Endothelial cell of umbilical vein (primary cell): ENCODE data around the gene TMEM213. TPM values are rescaled to one million over a fixed set of nuclear protein-coding genes. Genes with fewer than 3 reads are reported as not detected.

Experiments used
- BruUV-seq: library from RNA; stranded (reverse); fragments of 400-500 nt; replicated peaks from 2 replicates; lab custom pipeline; 2021; lab: Mats Ljungman, UMichigan
- CTCF ChIA-PET: fragments of 300-600, 350-600 bp; sonication (Branson Sonifier 250); formaldehyde crosslinking; loops from one replicate; lab custom pipeline; 2021; ENCODE audit warnings: antibody characterized with exemption, inconsistent platforms; lab: Charles Lee
- POLR2A ChIA-PET: fragments of 300-600, 350-600 bp; sonication (Branson Sonifier 250); formaldehyde crosslinking; loops from one replicate; lab custom pipeline; 2021; ENCODE audit warnings: antibody characterized with exemption, inconsistent platforms; lab: Charles Lee
- DNase-seq: peaks from one replicate; pipeline ENCODE4 v3.0.0-alpha.2; 2011; ENCODE audit warnings: low read depth, low spot score
- FAIRE-seq: peaks from 2 replicates; lab custom pipeline; 2011; peaks lifted over from hg19 to GRCh38; lab: Jason Lieb, UNC
- H2AFZ ChIP-seq: 2 replicates; pipeline ENCODE4 v1.6.0; 2012; ENCODE audit warnings: low read depth, low read length, control low read depth, inconsistent platforms
- H3K27ac ChIP-seq: 2 replicates; pipeline ENCODE4 v1.5.1; 2011; ENCODE audit warnings: low read depth, mild to moderate bottlenecking, control low read depth, low read length, moderate library complexity; ENCODE audit not compliant: insufficient read depth
- H3K27me3 ChIP-seq, 2 experiments: 2 replicates each; pipeline versions ENCODE4 v1.6.0 to v1.6.1; 2011; ENCODE audit warnings: low read length in 2 of 2, mixed read lengths in 1 of 2; ENCODE audit not compliant: control insufficient read depth in 2 of 2, insufficient read depth in 2 of 2
- H3K36me3 ChIP-seq, 2 experiments: 2 replicates in 1 of 2; 3 replicates in 1 of 2; pipeline ENCODE4 v1.5.1; 2011; ENCODE audit warnings: low read length in 2 of 2, mild to moderate bottlenecking in 1 of 2, moderate library complexity in 1 of 2; ENCODE audit not compliant: control insufficient read depth in 2 of 2, insufficient read depth in 2 of 2; ENCODE audit errors: extremely low read depth in 1 of 2
- H3K4me1 ChIP-seq: 3 replicates; pipeline ENCODE4 v1.5.1; 2011; ENCODE audit warnings: mild to moderate bottlenecking, low read length; ENCODE audit not compliant: control insufficient read depth, insufficient read depth; ENCODE audit errors: extremely low read depth
- H3K4me2 ChIP-seq: 2 replicates; pipeline ENCODE4 v1.6.1; 2011; ENCODE audit warnings: low read length, control low read depth, mixed read lengths; ENCODE audit not compliant: insufficient read depth
- H3K4me3 ChIP-seq, 3 experiments: fragments of 200-600 bp in 1 of 3; sonication (generic), shearing (Covaris generic) in 1 of 3; replicated peaks in 1 of 3; 2 replicates each; pipeline ENCODE4 v1.5.1; 2011 to 2016; ENCODE audit warnings: control low read depth in 3 of 3, low read length in 3 of 3, mild to moderate bottlenecking in 2 of 3, inconsistent platforms in 1 of 3, low read depth in 1 of 3, moderate library complexity in 1 of 3; ENCODE audit not compliant: insufficient read depth in 1 of 3
- H3K79me2 ChIP-seq: 2 replicates; pipeline ENCODE4 v1.6.0; 2012; ENCODE audit warnings: low read length, inconsistent platforms; ENCODE audit not compliant: control insufficient read depth, insufficient read depth
- H3K9ac ChIP-seq: replicated peaks from 2 replicates; pipeline ENCODE3; 2011; ENCODE audit warnings: low read length, control low read depth; ENCODE audit not compliant: insufficient read depth; ENCODE audit errors: extremely low read depth
- H3K9me1 ChIP-seq: replicated peaks from 3 replicates; pipeline ENCODE4 v1.6.0; 2011; ENCODE audit warnings: mild to moderate bottlenecking, low read length; ENCODE audit not compliant: control insufficient read depth, insufficient read depth; ENCODE audit errors: extremely low read depth
- H3K9me3 ChIP-seq: replicated peaks from 2 replicates; pipeline ENCODE4 v1.5.1; 2012; ENCODE audit warnings: low read length, inconsistent platforms; ENCODE audit not compliant: control insufficient read depth, insufficient read depth
- H4K20me1 ChIP-seq: replicated peaks from 2 replicates; pipeline ENCODE3; 2011; ENCODE audit warnings: mild to moderate bottlenecking, low read length; ENCODE audit not compliant: control insufficient read depth, insufficient read depth; ENCODE audit errors: extremely low read depth
- EZH2 ChIP-seq: IDR thresholded peaks from 2 replicates; pipeline ENCODE4 v1.6.1; 2012; ENCODE audit warnings: borderline replicate concordance, low read depth, mild to moderate bottlenecking, moderate library complexity, low read length, inconsistent platforms; ENCODE audit not compliant: severe bottlenecking
- FOS ChIP-seq: IDR thresholded peaks from 2 replicates; pipeline ENCODE4 v1.6.1; 2011; ENCODE audit warnings: mild to moderate bottlenecking, low read length, moderate library complexity, borderline replicate concordance; ENCODE audit not compliant: insufficient read depth
- GATA2 ChIP-seq: IDR thresholded peaks from 2 replicates; pipeline ENCODE4 v1.7.0; 2011; ENCODE audit warnings: low read depth, mild to moderate bottlenecking, moderate library complexity, mixed read lengths, low read length; ENCODE audit not compliant: insufficient read length, insufficient read depth
- JUN ChIP-seq: IDR thresholded peaks from 2 replicates; pipeline ENCODE4 v1.6.1; 2011; ENCODE audit warnings: borderline replicate concordance, low read depth; ENCODE audit not compliant: insufficient read length, insufficient read depth
- MAX ChIP-seq: IDR thresholded peaks from 2 replicates; pipeline ENCODE4 v1.6.1; 2011; ENCODE audit not compliant: insufficient read depth, insufficient read length
- MYC ChIP-seq: IDR thresholded peaks from one replicate; pipeline ENCODE4 v1.6.1; 2011; ENCODE audit warnings: mild to moderate bottlenecking, low read depth, low read length
- POLR2A ChIP-seq: IDR thresholded peaks from 2 replicates; pipeline ENCODE4 v1.6.1; 2012; ENCODE audit warnings: low read depth, mild to moderate bottlenecking, control low read depth, low read length
- POLR2AphosphoS5 ChIP-seq: IDR thresholded peaks from 2 replicates; pipeline ENCODE4 v1.6.1; 2012; ENCODE audit warnings: low read depth, mild to moderate bottlenecking, control low read depth, low read length, moderate library complexity; ENCODE audit not compliant: insufficient read depth
- dilution Hi-C: fragments of 300-500 bp; cut with MboI; formaldehyde crosslinking; loops from one replicate; pipeline ENCODE4 v1.15.0; 2019; ENCODE audit warnings: low sequenced_read_pairs; ENCODE audit not compliant: extremely low pct_ligation_motif_present
- intact Hi-C: fragments of 100-400 bp; cut with micrococcal nuclease; formaldehyde crosslinking; loops from one replicate; pipeline ENCODE4 v1.10.0; 2022
- polyA plus RNA-seq, 4 experiments: library from polyadenylated mRNA; depleted of rRNA in 3 of 4; stranded (reverse) in 3 of 4; unstranded in 1 of 4; fragments of >200 nt; gene quantifications; 2 replicates each; pipeline versions ENCODE4 v1.2.1 to v1.2.3, GENCODE V29; 2011 to 2012; ENCODE audit warnings: missing spikeins in 1 of 4
- total RNA-seq: library from RNA; stranded (reverse); gene quantifications from 2 replicates; pipeline ENCODE4 v1.2.3, GENCODE V29; 2021
- TF ChIP-seq, protein P1 (sequence below), 2 donors: IDR thresholded peaks; 1 replicate in 1 of 2; 2 replicates in 1 of 2; pipeline ENCODE4 v1.5.1; 2011; ENCODE audit warnings: low read length in 2 of 2, mild to moderate bottlenecking in 2 of 2, moderate library complexity in 2 of 2, control low read depth in 1 of 2, inconsistent platforms in 1 of 2, low read depth in 1 of 2; ENCODE audit not compliant: insufficient read depth in 1 of 2; ENCODE audit errors: extremely low read depth in 1 of 2

TMEM213 gene
- total and polyA plus RNA-seq, 2 donors (not counting 3 experiments of a cell fraction or from before 2014, with no cell fraction given) = not detected

- H4K20me1 ChIP-seq = no peaks in the 10 kb centered on the region
- DNase-seq (no peak), FAIRE-seq (no peak)
- H3K79me2 ChIP-seq = no peaks in the 10 kb centered on the region
- H3K4me3 ChIP-seq = no peak overlapping the region
- TF ChIP-seq EZH2 (no peak), FOS (no peak), POLR2A (no peak), GATA2 (no peak), POLR2AphosphoS5 (no peak), JUN (no peak), MAX (no peak), MYC (no peak)
- TF ChIP-seq, protein P1, sequence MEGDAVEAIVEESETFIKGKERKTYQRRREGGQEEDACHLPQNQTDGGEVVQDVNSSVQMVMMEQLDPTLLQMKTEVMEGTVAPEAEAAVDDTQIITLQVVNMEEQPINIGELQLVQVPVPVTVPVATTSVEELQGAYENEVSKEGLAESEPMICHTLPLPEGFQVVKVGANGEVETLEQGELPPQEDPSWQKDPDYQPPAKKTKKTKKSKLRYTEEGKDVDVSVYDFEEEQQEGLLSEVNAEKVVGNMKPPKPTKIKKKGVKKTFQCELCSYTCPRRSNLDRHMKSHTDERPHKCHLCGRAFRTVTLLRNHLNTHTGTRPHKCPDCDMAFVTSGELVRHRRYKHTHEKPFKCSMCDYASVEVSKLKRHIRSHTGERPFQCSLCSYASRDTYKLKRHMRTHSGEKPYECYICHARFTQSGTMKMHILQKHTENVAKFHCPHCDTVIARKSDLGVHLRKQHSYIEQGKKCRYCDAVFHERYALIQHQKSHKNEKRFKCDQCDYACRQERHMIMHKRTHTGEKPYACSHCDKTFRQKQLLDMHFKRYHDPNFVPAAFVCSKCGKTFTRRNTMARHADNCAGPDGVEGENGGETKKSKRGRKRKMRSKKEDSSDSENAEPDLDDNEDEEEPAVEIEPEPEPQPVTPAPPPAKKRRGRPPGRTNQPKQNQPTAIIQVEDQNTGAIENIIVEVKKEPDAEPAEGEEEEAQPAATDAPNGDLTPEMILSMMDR (IDR thresholded peaks at IDR 0.05; ENCODE audit: extremely low read depth in 1 of 2, insufficient read depth in 1 of 2, low read depth in 1 of 2, low read length in 2 of 2) = no peak
- BruUV-seq = no TSS peak
- H3K4me2 ChIP-seq = no peak overlapping the region
- H3K9me1 ChIP-seq = no peaks in the 10 kb centered on the region
- intact Hi-C loops = no loop called here
- no peaks in the 10 kb centered on the region for H3K9me3 ChIP-seq
- POLR2A ChIA-PET = no interaction called here
- H3K9ac ChIP-seq = no peak overlapping the region
- no peak overlapping the region for H2AFZ ChIP-seq
- no peak overlapping the region for H3K27ac ChIP-seq
- H3K36me3 ChIP-seq = no peaks in the 10 kb centered on the region
- CTCF ChIA-PET = interaction anchor here (0.9 kb wide), 1 partner anchor 10 kb away, joined by 4 read pairs; no protein-coding TSS in a partner anchor
- dilution Hi-C loops = no loop called here
- no peaks in the 10 kb centered on the region for H3K4me1 ChIP-seq
- no peaks in the 10 kb centered on the region for H3K27me3 ChIP-seq
Measured at GRCh38 chr7:138828302-138828701, 30.5 kb downstream of the TMEM213 start.
